ENCODE results near the gene TBC1D13.
"Not testable (repeated sequence)": the region's sequence is repeated elsewhere in the genome, so short reads cannot be mapped to it uniquely, and the experiment has no call there.

Gene TBC1D13

GRCh38 chr9:128845186-128845931, 58.3 kb downstream of the TBC1D13 start:
- no peak for TF ChIP-seq CTCF (IDR thresholded peaks at IDR 0.05; ENCODE audit: low read depth, low read length)
- no peak overlapping the region for H3K4me3 ChIP-seq (replicated peaks in 1 of 2; ENCODE audit: low read depth in 2 of 2, low read length in 2 of 2)
- no peak for DNase-seq (ENCODE audit: low read depth in 2 of 2)

- no peak for TF ChIP-seq CTCF (IDR thresholded peaks at IDR 0.05; ENCODE audit: low read depth, low read length)
- no peak for DNase-seq (ENCODE audit: low read depth in 2 of 2)
- H3K4me3 ChIP-seq (replicated peaks in 1 of 2; ENCODE audit: low read depth in 2 of 2, low read length in 2 of 2): no peak overlapping the region
Observed at GRCh38 chr9:128846680-128847030, 59.6 kb downstream of the TBC1D13 start.

GRCh38 chr9:128847803-128848202, 60.8 kb downstream of the TBC1D13 start:
- no peak for TF ChIP-seq CTCF (IDR thresholded peaks at IDR 0.05; ENCODE audit: low read depth, low read length)
- DNase-seq (ENCODE audit: low read depth in 2 of 2): no peak
- H3K4me3 ChIP-seq (replicated peaks in 1 of 2; ENCODE audit: low read depth in 2 of 2, low read length in 2 of 2): no peak overlapping the region

GRCh38 chr9:128851024-128851423, 64.0 kb downstream of the TBC1D13 start:
- not testable (repeated sequence) for H3K4me3 ChIP-seq (replicated peaks in 1 of 2; ENCODE audit: low read depth in 2 of 2, low read length in 2 of 2); DNase-seq (ENCODE audit: low read depth in 2 of 2)

GRCh38 chr9:128851779-128852600, 64.9 kb downstream of the TBC1D13 start:
- peak; percentile 36 for TF ChIP-seq CTCF (IDR thresholded peaks at IDR 0.05; ENCODE audit: low read depth, low read length)
- H3K4me3 ChIP-seq (replicated peaks in 1 of 2; ENCODE audit: low read depth in 2 of 2, low read length in 2 of 2): not testable (repeated sequence)
- peak; percentile 69 to 75 for DNase-seq (ENCODE audit: low read depth in 2 of 2)

GRCh38 chr9:128852646-128853045, 65.6 kb downstream of the TBC1D13 start:
- not testable (repeated sequence) for DNase-seq (ENCODE audit: low read depth in 2 of 2)

GRCh38 chr9:128854454-128854853, 67.4 kb downstream of the TBC1D13 start:
- H3K4me3 ChIP-seq (replicated peaks in 1 of 2; ENCODE audit: low read depth in 2 of 2, low read length in 2 of 2); DNase-seq (ENCODE audit: low read depth in 2 of 2): not testable (repeated sequence)

More at GRCh38 chr9:128852646-128853045, 65.6 kb downstream of the TBC1D13 start:
- H3K4me3 ChIP-seq (replicated peaks in 1 of 2; ENCODE audit: low read depth in 2 of 2, low read length in 2 of 2): not testable (repeated sequence)

- not testable (repeated sequence) for H3K4me3 ChIP-seq (replicated peaks in 1 of 2; ENCODE audit: low read depth in 2 of 2, low read length in 2 of 2); DNase-seq (ENCODE audit: low read depth in 2 of 2)
Observed at GRCh38 chr9:128858476-128858875, 71.4 kb downstream of the TBC1D13 start.
